Gastrocnemius medialis (tissue), 4 donors: ENCODE measurements around the gene ACTR3.

Source experiments
- CTCF ChIP-seq, 5 experiments: fragments of 450-650 bp in 3 of 5; fragments of 200-600 bp in 2 of 5; sonication (generic) in 2 of 5; IDR thresholded peaks in 4 of 5; conservative IDR thresholded peaks in 1 of 5; 1 replicate in 4 of 5; 2 replicates in 1 of 5; pipeline ENCODE4 v1.5.1; 2016 to 2019; ENCODE audit warnings: antibody characterized with exemption in 5 of 5, mild to moderate bottlenecking in 3 of 5, moderate library complexity in 3 of 5
- POLR2A ChIP-seq, 2 donors: fragments of 450-650 bp; IDR thresholded peaks; one replicate each; pipeline ENCODE4 v1.6.1; 2017; ENCODE audit warnings: antibody characterized with exemption in 2 of 2, mild to moderate bottlenecking in 2 of 2, moderate library complexity in 2 of 2

GRCh38 chr2:113896791-113897190 lies 6.9 kb downstream of the ACTR3 start:
- TF ChIP-seq CTCF (IDR thresholded peaks at IDR 0.05 in 4 of 5, conservative IDR thresholded peaks at IDR 0.05 in 1 of 5) = no peak
- TF ChIP-seq POLR2A (IDR thresholded peaks at IDR 0.05) = no peak
